IPS-20b (cell line): ENCODE measurements around the gene ATP2B3.
"Not testable (repeated sequence)": the region's sequence is repeated elsewhere in the genome, so short reads cannot be mapped to it uniquely, and the experiment has no call there.

Experiments used
- H3K27ac ChIP-seq: one replicate; pipeline ENCODE4 v1.5.1; 2013; ENCODE audit warnings: low read length
- H3K27me3 ChIP-seq: 2 replicates; pipeline ENCODE4 v1.6.1; 2013; ENCODE audit warnings: mild to moderate bottlenecking, low read length, inconsistent platforms; ENCODE audit not compliant: insufficient read depth
- H3K36me3 ChIP-seq: 2 replicates; pipeline ENCODE4 v1.6.1; 2013; ENCODE audit warnings: low read depth, mild to moderate bottlenecking, inconsistent platforms, low read length, moderate library complexity; ENCODE audit not compliant: insufficient read depth
- H3K4me1 ChIP-seq: 2 replicates; pipeline ENCODE4 v1.6.1; 2013; ENCODE audit warnings: mild to moderate bottlenecking, control low read depth, inconsistent platforms, low read length, moderate library complexity; ENCODE audit not compliant: insufficient read depth
- H3K4me3 ChIP-seq: 2 replicates; pipeline ENCODE4 v1.5.1; 2013; ENCODE audit warnings: mild to moderate bottlenecking, low read length, inconsistent platforms
- H3K9ac ChIP-seq: 2 replicates; pipeline ENCODE4 v1.6.1; 2013; ENCODE audit warnings: low read depth, mild to moderate bottlenecking, inconsistent platforms, low read length, moderate library complexity
- H3K9me3 ChIP-seq: 2 replicates; pipeline ENCODE4 v1.6.1; 2013; ENCODE audit warnings: mild to moderate bottlenecking, low read depth, low read length, inconsistent platforms; ENCODE audit not compliant: insufficient read depth

ATP2B3 gene

GRCh38 chrX:153601511-153602110 lies 84.2 kb downstream of the ATP2B3 start:
- Histone ChIP-seq H3K27ac (no peak overlapping the region), H3K27me3 (peaks cover 29% of the 10 kb centered on the region), H3K4me3 (no peak overlapping the region)

GRCh38 chrX:153602601-153603000 lies 85.2 kb downstream of the ATP2B3 start:
- no peaks in the 10 kb centered on the region for H3K36me3 ChIP-seq
- no peaks in the 10 kb centered on the region for H3K4me1 ChIP-seq
- no peaks in the 10 kb centered on the region for H3K9me3 ChIP-seq
- no peak overlapping the region for H3K9ac ChIP-seq
- peaks cover 36% of the 10 kb centered on the region for H3K27me3 ChIP-seq
- no peak overlapping the region for H3K4me3 ChIP-seq
- H3K27ac ChIP-seq = no peak overlapping the region

More at GRCh38 chrX:153601511-153602110, 84.2 kb downstream of the ATP2B3 start:
- H3K9me3 ChIP-seq = no peaks in the 10 kb centered on the region
- H3K4me1 ChIP-seq = no peaks in the 10 kb centered on the region
- H3K9ac ChIP-seq = no peak overlapping the region
- no peaks in the 10 kb centered on the region for H3K36me3 ChIP-seq

GRCh38 chrX:153603131-153603656 lies 85.8 kb downstream of the ATP2B3 start:
- Histone ChIP-seq H3K36me3 (no peaks in the 10 kb centered on the region), H3K27me3 (peaks cover 31% of the 10 kb centered on the region), H3K27ac (no peak overlapping the region), H3K9ac (no peak overlapping the region), H3K4me1 (no peaks in the 10 kb centered on the region), H3K9me3 (no peaks in the 10 kb centered on the region), H3K4me3 (no peak overlapping the region)

GRCh38 chrX:153604666-153605380 lies 87.4 kb downstream of the ATP2B3 start:
- not testable (repeated sequence) for H3K4me1 ChIP-seq, H3K4me3 ChIP-seq, H3K9me3 ChIP-seq, H3K27ac ChIP-seq, H3K9ac ChIP-seq, H3K36me3 ChIP-seq
- peaks cover 43% of the 10 kb centered on the region for H3K27me3 ChIP-seq

- Histone ChIP-seq H3K9me3 (no peaks in the 10 kb centered on the region), H3K4me1 (no peaks in the 10 kb centered on the region), H3K36me3 (no peaks in the 10 kb centered on the region), H3K27ac (no peak overlapping the region), H3K4me3 (no peak overlapping the region), H3K9ac (no peak overlapping the region), H3K27me3 (peaks cover 44% of the 10 kb centered on the region)
Observed at GRCh38 chrX:153606503-153606902, 89.1 kb downstream of the ATP2B3 start.

- no peaks in the 10 kb centered on the region for H3K36me3 ChIP-seq
- H3K9me3 ChIP-seq = no peaks in the 10 kb centered on the region
- H3K9ac ChIP-seq = no peak overlapping the region
- H3K27me3 ChIP-seq = peaks cover 50% of the 10 kb centered on the region
- no peak overlapping the region for H3K4me3 ChIP-seq
- H3K27ac ChIP-seq = no peak overlapping the region
- H3K4me1 ChIP-seq = no peaks in the 10 kb centered on the region
Observed at GRCh38 chrX:153608376-153608775, 90.9 kb downstream of the ATP2B3 start.

- Histone ChIP-seq H3K27ac (no peak overlapping the region), H3K9ac (no peak overlapping the region), H3K27me3 (peaks cover 54% of the 10 kb centered on the region), H3K4me3 (no peak overlapping the region), H3K4me1 (no peaks in the 10 kb centered on the region), H3K9me3 (no peaks in the 10 kb centered on the region), H3K36me3 (no peaks in the 10 kb centered on the region)
Observed at GRCh38 chrX:153608806-153609205, 91.4 kb downstream of the ATP2B3 start.

- Histone ChIP-seq H3K36me3 (no peaks in the 10 kb centered on the region), H3K4me3 (peak overlapping the region; percentile 47; the same call in 1 of the 2 replicates), H3K4me1 (no peaks in the 10 kb centered on the region), H3K27ac (no peak overlapping the region), H3K27me3 (peaks cover 60% of the 10 kb centered on the region), H3K9me3 (no peaks in the 10 kb centered on the region), H3K9ac (no peak overlapping the region)
Observed at GRCh38 chrX:153609917-153610835, 92.7 kb downstream of the ATP2B3 start.

GRCh38 chrX:153610836-153611213 lies 93.4 kb downstream of the ATP2B3 start:
- Histone ChIP-seq H3K36me3 (no peaks in the 10 kb centered on the region), H3K4me3 (no peak overlapping the region), H3K9me3 (no peaks in the 10 kb centered on the region), H3K4me1 (no peaks in the 10 kb centered on the region), H3K27ac (no peak overlapping the region), H3K9ac (no peak overlapping the region), H3K27me3 (peaks cover 64% of the 10 kb centered on the region)

- Histone ChIP-seq H3K36me3 (no peaks in the 10 kb centered on the region), H3K9me3 (no peaks in the 10 kb centered on the region), H3K4me3 (no peak overlapping the region), H3K27ac (no peak overlapping the region), H3K9ac (no peak overlapping the region), H3K4me1 (no peaks in the 10 kb centered on the region), H3K27me3 (peaks cover 64% of the 10 kb centered on the region)
Observed at GRCh38 chrX:153611298-153612095, 94.1 kb downstream of the ATP2B3 start.

- Histone ChIP-seq H3K9me3 (no peaks in the 10 kb centered on the region), H3K4me3 (no peak overlapping the region), H3K27me3 (peaks cover 65% of the 10 kb centered on the region), H3K9ac (no peak overlapping the region), H3K36me3 (no peaks in the 10 kb centered on the region), H3K27ac (no peak overlapping the region), H3K4me1 (no peaks in the 10 kb centered on the region)
Observed at GRCh38 chrX:153612413-153612812, 95.0 kb downstream of the ATP2B3 start.
